Stimulated activated memory B cell treated with anti-CD40 and anti-IgM and Interleukin-4, amounts not matched to agents 10 μg/mL and 1 μg/mL and 100 μg/mL, for 72 hours (primary cell): ENCODE results near the gene AFAP1.

Source experiments
- ATAC-seq: fragments of 150-1000 bp; cut with Tn5 transposase; 2 replicates; pipeline ENCODE4 v1.10.0; 2021
- H3K27ac Mint-ChIP-seq: one replicate; pipeline ENCODE4 v1.8.0; 2022; ENCODE audit warnings: mild to moderate bottlenecking, mixed read lengths
- H3K27me3 Mint-ChIP-seq: one replicate; pipeline ENCODE4 v1.8.0; 2022; ENCODE audit warnings: mixed read lengths
- H3K36me3 Mint-ChIP-seq: one replicate; pipeline ENCODE4 v1.8.0; 2022; ENCODE audit warnings: mixed read lengths
- H3K4me1 Mint-ChIP-seq: one replicate; pipeline ENCODE4 v1.8.0; 2022; ENCODE audit warnings: mixed read lengths
- H3K4me3 Mint-ChIP-seq: one replicate; pipeline ENCODE4 v1.8.0; 2022; ENCODE audit warnings: mild to moderate bottlenecking, moderate library complexity, mixed read lengths
- H3K9me3 Mint-ChIP-seq: one replicate; pipeline ENCODE4 v1.8.0; 2022; ENCODE audit warnings: mixed read lengths

Gene AFAP1

DNA sequence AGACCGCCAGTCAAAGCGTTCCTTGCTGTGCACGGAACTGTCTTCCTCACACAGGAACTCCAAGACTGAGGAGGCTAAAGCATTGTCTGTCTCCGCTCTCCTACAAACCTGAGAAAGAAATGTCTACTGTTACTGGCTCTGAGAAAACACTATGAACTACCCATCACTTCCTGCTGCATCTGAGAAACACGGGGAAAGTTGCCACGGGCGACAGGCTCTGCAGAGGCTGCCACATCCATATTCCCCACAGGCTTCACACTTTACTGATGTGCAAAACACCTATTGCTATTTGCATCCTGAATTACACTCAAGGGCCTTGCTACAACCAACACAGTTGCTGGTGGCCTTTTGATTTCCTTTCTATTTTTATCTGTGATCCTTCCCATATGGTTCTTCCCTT, 59.0 kb downstream of the AFAP1 start:
- Mint-ChIP-seq H3K27ac (no peak overlapping the region), H3K36me3 (no peaks in the 10 kb centered on the region), H3K4me3 (no peak overlapping the region), H3K9me3 (no peaks in the 10 kb centered on the region), H3K4me1 (no peaks in the 10 kb centered on the region), H3K27me3 (peaks cover 60% of the 10 kb centered on the region)
- no peak for ATAC-seq

- H3K27ac Mint-ChIP-seq, result no peak overlapping the region
- H3K4me1 Mint-ChIP-seq, result no peaks in the 10 kb centered on the region
- peaks cover 61% of the 10 kb centered on the region for H3K27me3 Mint-ChIP-seq
- H3K9me3 Mint-ChIP-seq, result no peaks in the 10 kb centered on the region
- no peaks in the 10 kb centered on the region for H3K36me3 Mint-ChIP-seq
- no peak for ATAC-seq
- no peak overlapping the region for H3K4me3 Mint-ChIP-seq
Observed at GRCh38 chr4:7879127-7879526, 60.5 kb downstream of the AFAP1 start.

DNA sequence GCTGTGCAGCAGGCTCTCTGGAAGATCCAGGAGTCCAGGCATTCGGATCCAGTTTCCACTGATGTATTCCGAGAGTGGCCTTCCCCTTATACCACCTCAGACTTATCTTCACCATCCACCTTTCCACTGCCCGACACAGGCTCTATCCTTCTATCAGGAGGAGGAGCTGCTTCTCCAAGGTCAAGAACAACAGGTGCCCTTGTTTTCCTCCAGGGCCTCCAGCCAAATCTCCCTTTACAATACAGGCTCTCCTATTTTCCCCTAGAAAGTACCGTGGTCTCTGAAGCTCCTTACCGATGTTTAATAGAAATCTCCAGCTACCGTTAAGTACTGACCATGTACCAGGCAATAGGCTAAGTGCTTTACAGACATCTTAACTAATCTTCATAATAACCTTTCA, 61.3 kb downstream of the AFAP1 start:
- Mint-ChIP-seq H3K27ac (no peak overlapping the region), H3K9me3 (no peaks in the 10 kb centered on the region), H3K27me3 (peaks cover 61% of the 10 kb centered on the region), H3K36me3 (no peaks in the 10 kb centered on the region), H3K4me1 (no peaks in the 10 kb centered on the region), H3K4me3 (no peak overlapping the region)
- no peak for ATAC-seq

DNA sequence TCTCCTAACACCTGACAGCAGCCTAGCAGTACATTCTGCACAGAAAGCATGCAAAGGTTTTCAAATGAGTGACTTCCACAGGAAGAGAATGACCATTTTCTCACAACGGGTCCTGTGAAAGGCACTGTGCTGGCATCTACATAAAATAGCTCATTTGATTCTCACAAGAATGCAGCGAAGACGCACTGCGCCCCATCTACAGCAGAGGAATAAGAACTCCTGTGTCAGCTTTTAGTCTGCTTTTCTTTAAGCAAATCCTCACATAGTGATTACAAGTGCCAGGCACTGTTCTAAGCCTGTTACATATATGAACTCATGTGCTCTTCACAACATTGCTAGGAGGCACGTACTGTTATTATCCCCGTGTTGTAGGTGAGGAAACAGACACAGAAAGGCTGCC, 62.5 kb downstream of the AFAP1 start:
- no peak for ATAC-seq
- no peak overlapping the region for H3K4me3 Mint-ChIP-seq
- H3K4me1 Mint-ChIP-seq, result no peaks in the 10 kb centered on the region
- H3K27me3 Mint-ChIP-seq, result peaks cover 61% of the 10 kb centered on the region
- H3K9me3 Mint-ChIP-seq, result no peaks in the 10 kb centered on the region
- no peak overlapping the region for H3K27ac Mint-ChIP-seq
- no peaks in the 10 kb centered on the region for H3K36me3 Mint-ChIP-seq

DNA sequence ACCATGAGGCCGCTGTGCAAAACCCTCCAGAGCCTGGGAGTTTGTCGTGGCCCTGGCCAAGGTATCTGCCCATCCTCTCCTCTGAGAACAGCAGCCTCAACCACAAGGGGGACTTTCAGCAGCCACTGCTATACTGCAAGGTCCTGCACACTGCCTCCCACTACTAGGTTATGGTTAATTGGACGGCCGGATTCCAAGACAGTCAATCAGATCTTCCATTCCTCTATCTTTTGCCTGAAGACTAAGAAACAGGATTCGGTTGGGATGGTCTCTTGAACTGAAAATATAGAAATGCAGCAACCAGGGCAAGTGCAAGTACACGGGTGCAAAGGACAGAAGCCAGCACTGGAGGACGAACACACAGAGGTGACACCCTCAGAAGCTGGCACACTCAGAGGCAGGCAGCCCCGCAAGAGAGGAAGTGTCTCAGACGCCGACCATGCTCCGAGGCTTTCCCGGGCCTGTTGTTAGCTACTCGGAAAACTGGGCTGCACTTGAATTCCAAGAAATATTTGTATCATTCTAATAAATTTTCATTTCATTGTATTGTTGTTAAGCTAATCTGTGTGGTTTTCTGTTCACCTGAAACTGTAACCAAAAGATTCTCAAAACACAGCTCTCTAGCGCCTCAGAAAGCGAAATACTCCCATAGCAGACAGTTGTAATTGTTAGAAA, 63.3 kb downstream of the AFAP1 start:
- Mint-ChIP-seq H3K4me3 (no peak overlapping the region), H3K9me3 (no peaks in the 10 kb centered on the region), H3K27me3 (peaks cover 58% of the 10 kb centered on the region), H3K36me3 (no peaks in the 10 kb centered on the region), H3K27ac (no peak overlapping the region), H3K4me1 (no peaks in the 10 kb centered on the region)
- no peak for ATAC-seq

- H3K4me1 Mint-ChIP-seq, result no peaks in the 10 kb centered on the region
Observed at GRCh38 chr4:7874838-7875237, 64.8 kb downstream of the AFAP1 start.

GRCh38 chr4:7873881-7874280, 65.8 kb downstream of the AFAP1 start:
- Mint-ChIP-seq H3K9me3 (peaks cover 2% of the 10 kb centered on the region), H3K27me3 (peaks cover 38% of the 10 kb centered on the region), H3K27ac (no peak overlapping the region), H3K4me3 (no peak overlapping the region), H3K36me3 (no peaks in the 10 kb centered on the region), H3K4me1 (no peaks in the 10 kb centered on the region)
- no peak for ATAC-seq

More at GRCh38 chr4:7874838-7875237, 64.8 kb downstream of the AFAP1 start:
- no peak overlapping the region for H3K27ac Mint-ChIP-seq
- ATAC-seq, result no peak
- H3K9me3 Mint-ChIP-seq, result no peaks in the 10 kb centered on the region
- H3K36me3 Mint-ChIP-seq, result no peaks in the 10 kb centered on the region
- no peak overlapping the region for H3K4me3 Mint-ChIP-seq
- peaks cover 47% of the 10 kb centered on the region for H3K27me3 Mint-ChIP-seq

DNA sequence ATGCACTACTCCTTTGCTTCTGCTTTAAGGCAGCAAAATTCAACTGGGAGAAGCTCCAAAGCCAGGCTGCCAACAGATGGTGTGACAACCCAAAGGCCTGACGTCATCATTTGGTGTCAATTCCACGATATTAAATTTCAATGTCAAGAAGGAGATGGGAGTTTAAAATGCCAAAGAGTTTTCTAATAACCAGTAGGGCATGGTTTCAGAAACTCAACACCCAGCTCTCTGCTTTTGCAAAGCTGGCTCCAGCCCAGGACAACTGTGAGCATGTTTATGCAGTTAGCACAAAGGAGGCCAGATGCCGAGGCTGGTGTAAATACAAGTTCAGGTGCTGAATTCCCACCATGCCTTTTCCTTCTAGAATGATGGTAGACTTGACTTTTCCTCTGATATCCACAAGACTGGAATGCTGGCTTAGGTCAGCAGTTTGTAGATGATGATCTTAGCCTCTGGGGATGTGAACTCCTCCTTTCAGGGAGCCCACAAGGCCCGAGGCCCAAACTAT, 67.3 kb downstream of the AFAP1 start:
- Mint-ChIP-seq H3K4me1 (no peaks in the 10 kb centered on the region), H3K4me3 (no peak overlapping the region), H3K27me3 (peaks cover 33% of the 10 kb centered on the region), H3K9me3 (peaks cover 4% of the 10 kb centered on the region), H3K27ac (no peak overlapping the region), H3K36me3 (no peaks in the 10 kb centered on the region)
- no peak for ATAC-seq

DNA sequence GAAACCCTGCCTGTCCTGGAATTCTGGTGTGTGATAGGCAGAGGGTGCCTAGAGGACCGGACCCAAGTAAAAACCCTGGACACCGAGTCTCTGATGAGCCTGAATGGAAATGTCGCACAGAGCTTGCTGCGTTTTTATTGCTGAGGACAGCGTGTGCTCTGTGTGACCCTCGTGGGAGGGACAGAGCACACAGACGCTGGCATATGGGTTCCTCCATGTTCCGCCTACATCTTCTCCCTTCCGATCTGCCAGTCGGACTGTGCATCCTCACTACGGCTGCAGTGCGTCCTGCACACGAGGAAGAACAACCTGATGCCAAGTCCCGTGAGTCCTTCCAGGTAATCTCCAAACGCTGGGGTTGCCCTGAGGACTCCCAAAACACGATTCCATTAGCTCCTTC, 68.3 kb downstream of the AFAP1 start:
- peaks cover 23% of the 10 kb centered on the region for H3K27me3 Mint-ChIP-seq
- ATAC-seq, result no peak
- no peak overlapping the region for H3K4me3 Mint-ChIP-seq
- no peaks in the 10 kb centered on the region for H3K4me1 Mint-ChIP-seq
- H3K27ac Mint-ChIP-seq, result no peak overlapping the region
- H3K36me3 Mint-ChIP-seq, result no peaks in the 10 kb centered on the region
- peaks cover 4% of the 10 kb centered on the region for H3K9me3 Mint-ChIP-seq

- H3K27me3 Mint-ChIP-seq, result peaks cover 10% of the 10 kb centered on the region
- no peak for ATAC-seq
- peaks cover 3% of the 10 kb centered on the region for H3K36me3 Mint-ChIP-seq
- H3K9me3 Mint-ChIP-seq, result peaks cover 6% of the 10 kb centered on the region
- no peaks in the 10 kb centered on the region for H3K4me1 Mint-ChIP-seq
- no peak overlapping the region for H3K27ac Mint-ChIP-seq
- no peak overlapping the region for H3K4me3 Mint-ChIP-seq
Observed at GRCh38 chr4:7868892-7869471, 70.7 kb downstream of the AFAP1 start.

- Mint-ChIP-seq H3K36me3 (peaks cover 6% of the 10 kb centered on the region), H3K27me3 (peaks cover 16% of the 10 kb centered on the region), H3K27ac (no peak overlapping the region), H3K4me3 (no peak overlapping the region), H3K9me3 (peaks cover 9% of the 10 kb centered on the region), H3K4me1 (no peaks in the 10 kb centered on the region)
- no peak for ATAC-seq
Observed at GRCh38 chr4:7868436-7868775, 71.3 kb downstream of the AFAP1 start.

DNA sequence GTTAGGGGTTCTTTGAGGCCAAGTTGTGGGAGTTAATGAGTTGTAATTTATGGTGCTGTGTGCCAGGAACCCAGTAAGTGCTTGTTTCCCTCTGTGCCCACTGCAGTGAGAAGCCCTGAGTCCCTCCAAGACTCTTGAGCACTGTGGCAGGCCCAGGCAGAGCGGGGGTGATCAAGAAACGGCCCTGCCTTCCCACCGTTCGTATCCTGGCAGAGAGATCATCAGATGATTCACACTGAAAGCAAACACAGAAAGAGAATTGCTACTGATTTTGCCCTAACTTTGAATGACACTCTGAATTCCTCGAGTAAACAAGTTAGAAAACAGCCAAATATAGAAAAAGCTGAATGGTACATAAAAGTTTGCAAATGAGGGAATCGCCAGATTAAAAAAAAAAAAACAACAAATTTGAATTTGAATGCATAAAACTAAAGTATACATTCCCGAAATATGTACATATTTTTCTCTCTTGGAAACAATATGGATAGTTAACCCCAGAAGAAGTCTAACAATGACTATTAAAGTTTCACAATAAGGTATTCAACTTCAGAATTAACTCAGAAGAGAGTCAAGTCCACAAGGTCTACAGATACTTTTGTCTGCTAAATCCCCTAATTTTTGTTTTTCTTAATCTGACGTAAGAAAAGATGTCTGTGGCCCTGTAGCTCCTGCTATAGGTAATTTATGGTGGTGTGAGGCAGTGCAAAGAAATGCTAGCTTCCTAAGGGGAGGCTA, 71.8 kb downstream of the AFAP1 start:
- Mint-ChIP-seq H3K4me3 (no peak overlapping the region), H3K27me3 (peaks cover 16% of the 10 kb centered on the region), H3K9me3 (peaks cover 9% of the 10 kb centered on the region), H3K36me3 (peaks cover 6% of the 10 kb centered on the region), H3K27ac (no peak overlapping the region), H3K4me1 (no peaks in the 10 kb centered on the region)
- no peak for ATAC-seq

DNA sequence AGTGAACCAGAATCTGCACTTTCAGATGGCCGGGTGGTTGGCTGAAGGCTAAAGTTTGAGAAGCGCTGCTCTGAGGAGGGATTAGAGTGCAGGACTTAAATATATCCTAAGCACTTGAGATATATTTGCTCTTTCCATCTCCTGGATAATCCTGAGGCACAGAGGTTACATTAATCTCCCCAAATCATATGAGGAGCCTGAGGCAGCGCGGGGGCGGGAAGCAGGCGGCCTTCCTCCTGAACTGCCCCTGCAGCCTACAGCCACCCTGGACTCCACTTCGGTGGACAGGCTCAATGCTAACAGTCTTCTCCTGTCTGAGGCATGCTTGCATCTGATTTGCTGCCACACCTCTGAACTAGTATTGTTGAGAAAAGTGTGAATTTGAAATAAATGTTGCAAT, 72.5 kb downstream of the AFAP1 start:
- no peak overlapping the region for H3K27ac Mint-ChIP-seq
- no peaks in the 10 kb centered on the region for H3K4me1 Mint-ChIP-seq
- H3K27me3 Mint-ChIP-seq, result peaks cover 16% of the 10 kb centered on the region
- no peak overlapping the region for H3K4me3 Mint-ChIP-seq
- H3K9me3 Mint-ChIP-seq, result peaks cover 9% of the 10 kb centered on the region
- H3K36me3 Mint-ChIP-seq, result peaks cover 6% of the 10 kb centered on the region
- no peak for ATAC-seq

- Mint-ChIP-seq H3K27me3 (peaks cover 16% of the 10 kb centered on the region), H3K27ac (no peak overlapping the region), H3K9me3 (peaks cover 9% of the 10 kb centered on the region), H3K4me3 (no peak overlapping the region), H3K36me3 (peaks cover 6% of the 10 kb centered on the region), H3K4me1 (no peaks in the 10 kb centered on the region)
- ATAC-seq, result no peak
Observed at GRCh38 chr4:7865533-7865932, 74.1 kb downstream of the AFAP1 start.

- Mint-ChIP-seq H3K4me1 (no peaks in the 10 kb centered on the region), H3K27me3 (peaks cover 16% of the 10 kb centered on the region), H3K9me3 (peaks cover 9% of the 10 kb centered on the region), H3K27ac (no peak overlapping the region), H3K4me3 (no peak overlapping the region), H3K36me3 (peaks cover 6% of the 10 kb centered on the region)
- no peak for ATAC-seq
Observed at GRCh38 chr4:7864685-7865084, 75.0 kb downstream of the AFAP1 start.
